Activated naive CD8-positive, alpha-beta T cell treated with anti-CD3 and anti-CD28 coated beads, Interleukin-2, amount 50 U/mL, for 16 hours (primary cell): ENCODE data around the gene ZMYND8.
"Not testable (repeated sequence)": the region's sequence is repeated elsewhere in the genome, so short reads cannot be mapped to it uniquely, and the experiment has no call there.

Experiments used
- DNase-seq: peaks from one replicate; pipeline ENCODE4 v3.0.0-alpha.2; 2020; ENCODE audit warnings: low read depth, low spot score

ZMYND8 gene

GRCh38 chr20:47286681-47287080 is 69.8 kb downstream of the ZMYND8 start:
- no peak for DNase-seq

- DNase-seq, result no peak
Observed at GRCh38 chr20:47285189-47285588, 71.3 kb downstream of the ZMYND8 start.

GRCh38 chr20:47284373-47284772 is 72.1 kb downstream of the ZMYND8 start:
- no peak for DNase-seq

- DNase-seq, result no peak
Observed at GRCh38 chr20:47283411-47283810, 73.1 kb downstream of the ZMYND8 start.

GRCh38 chr20:47282864-47283263 is 73.6 kb downstream of the ZMYND8 start:
- DNase-seq, result no peak

- no peak for DNase-seq
Observed at GRCh38 chr20:47281376-47281775, 75.1 kb downstream of the ZMYND8 start.

GRCh38 chr20:47280668-47281067 is 75.8 kb downstream of the ZMYND8 start:
- DNase-seq, result no peak

GRCh38 chr20:47280228-47280627 is 76.3 kb downstream of the ZMYND8 start:
- no peak for DNase-seq

- no peak for DNase-seq
Observed at GRCh38 chr20:47278907-47279348, 77.6 kb downstream of the ZMYND8 start.

GRCh38 chr20:47277535-47277872 is 79.0 kb downstream of the ZMYND8 start:
- DNase-seq, result not testable (repeated sequence)

- DNase-seq, result no peak
Observed at GRCh38 chr20:47276851-47277534, 79.5 kb downstream of the ZMYND8 start.

- no peak for DNase-seq
Observed at GRCh38 chr20:47276251-47276650, 80.2 kb downstream of the ZMYND8 start.

- no peak for DNase-seq
Observed at GRCh38 chr20:47275548-47275947, 81.0 kb downstream of the ZMYND8 start.

- DNase-seq, result no peak
Observed at GRCh38 chr20:47274401-47275108, 81.9 kb downstream of the ZMYND8 start.

- DNase-seq, result no peak
Observed at GRCh38 chr20:47273591-47274235, 82.8 kb downstream of the ZMYND8 start.

GRCh38 chr20:47272893-47273590 is 83.5 kb downstream of the ZMYND8 start:
- peak; percentile 25 for DNase-seq

GRCh38 chr20:47271046-47271615 is 85.4 kb downstream of the ZMYND8 start:
- DNase-seq, result no peak

GRCh38 chr20:47269309-47270165 is 87.0 kb downstream of the ZMYND8 start:
- DNase-seq, result no peak

- DNase-seq, result no peak
Observed at GRCh38 chr20:47267621-47268020, 88.9 kb downstream of the ZMYND8 start.

GRCh38 chr20:47266847-47267515 is 89.5 kb downstream of the ZMYND8 start:
- no peak for DNase-seq
